ENCODE results near the gene ARHGAP29.

ARHGAP29 gene

DNA sequence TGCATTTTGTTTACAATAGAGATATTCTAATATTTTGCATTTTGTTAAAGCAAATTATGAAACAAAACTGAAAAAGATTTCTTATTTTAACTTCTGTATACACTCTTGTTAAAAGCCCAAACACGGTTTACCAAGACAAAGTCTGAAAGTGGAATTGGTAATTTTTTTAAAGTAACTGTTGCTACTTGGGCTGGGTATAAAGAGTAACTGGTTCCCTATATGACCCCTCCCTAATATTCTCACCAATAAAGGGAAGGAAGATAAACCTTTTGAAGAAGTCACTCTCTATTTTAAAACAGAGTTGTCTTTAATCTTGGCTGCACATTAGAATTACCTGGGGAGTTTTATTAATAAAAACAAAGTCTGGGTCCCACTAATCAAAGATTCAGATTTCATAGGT is 27.4 kb downstream of the ARHGAP29 start:
- TF ChIP-seq, protein P1, sequence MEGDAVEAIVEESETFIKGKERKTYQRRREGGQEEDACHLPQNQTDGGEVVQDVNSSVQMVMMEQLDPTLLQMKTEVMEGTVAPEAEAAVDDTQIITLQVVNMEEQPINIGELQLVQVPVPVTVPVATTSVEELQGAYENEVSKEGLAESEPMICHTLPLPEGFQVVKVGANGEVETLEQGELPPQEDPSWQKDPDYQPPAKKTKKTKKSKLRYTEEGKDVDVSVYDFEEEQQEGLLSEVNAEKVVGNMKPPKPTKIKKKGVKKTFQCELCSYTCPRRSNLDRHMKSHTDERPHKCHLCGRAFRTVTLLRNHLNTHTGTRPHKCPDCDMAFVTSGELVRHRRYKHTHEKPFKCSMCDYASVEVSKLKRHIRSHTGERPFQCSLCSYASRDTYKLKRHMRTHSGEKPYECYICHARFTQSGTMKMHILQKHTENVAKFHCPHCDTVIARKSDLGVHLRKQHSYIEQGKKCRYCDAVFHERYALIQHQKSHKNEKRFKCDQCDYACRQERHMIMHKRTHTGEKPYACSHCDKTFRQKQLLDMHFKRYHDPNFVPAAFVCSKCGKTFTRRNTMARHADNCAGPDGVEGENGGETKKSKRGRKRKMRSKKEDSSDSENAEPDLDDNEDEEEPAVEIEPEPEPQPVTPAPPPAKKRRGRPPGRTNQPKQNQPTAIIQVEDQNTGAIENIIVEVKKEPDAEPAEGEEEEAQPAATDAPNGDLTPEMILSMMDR (IDR thresholded peaks at IDR 0.05), result no peak
- Mint-ChIP-seq H3K36me3 (ENCODE audit: low read depth) (peaks cover 20% of the 10 kb centered on the region), H3K4me3 (no peak overlapping the region), H3K9me3 (peaks cover 8% of the 10 kb centered on the region), H3K27me3 (ENCODE audit: low read depth, poor library complexity) (no peaks in the 10 kb centered on the region), H3K27ac (no peak overlapping the region), H3K4me1 (no peaks in the 10 kb centered on the region)
- DNase-seq, result no peak

DNA sequence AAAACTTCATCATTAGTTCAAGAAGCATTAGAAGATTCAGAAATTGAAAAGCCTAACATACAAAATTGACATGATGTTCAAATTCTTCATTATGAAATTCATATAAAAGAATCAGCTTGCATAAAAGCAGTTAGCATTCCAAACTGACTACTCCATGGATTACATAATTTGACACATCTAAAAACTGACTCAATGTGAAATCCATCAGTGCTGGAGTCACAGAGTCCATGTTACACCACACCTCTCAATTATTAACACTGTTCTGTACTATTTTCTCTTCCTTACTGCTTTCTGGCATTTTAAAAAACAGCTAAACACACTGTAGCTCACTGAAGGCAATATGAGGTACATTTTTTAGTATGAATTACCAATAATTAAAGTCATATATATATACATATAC is 28.0 kb downstream of the ARHGAP29 start:
- no peak overlapping the region for H3K27ac Mint-ChIP-seq
- H3K4me1 Mint-ChIP-seq, result no peaks in the 10 kb centered on the region
- no peak overlapping the region for H3K4me3 Mint-ChIP-seq
- TF ChIP-seq, protein P1 (IDR thresholded peaks at IDR 0.05), result no peak
- DNase-seq, result no peak
- H3K27me3 Mint-ChIP-seq (ENCODE audit: low read depth, poor library complexity), result no peaks in the 10 kb centered on the region
- peaks cover 8% of the 10 kb centered on the region for H3K9me3 Mint-ChIP-seq
- H3K36me3 Mint-ChIP-seq (ENCODE audit: low read depth), result peaks cover 20% of the 10 kb centered on the region

DNA sequence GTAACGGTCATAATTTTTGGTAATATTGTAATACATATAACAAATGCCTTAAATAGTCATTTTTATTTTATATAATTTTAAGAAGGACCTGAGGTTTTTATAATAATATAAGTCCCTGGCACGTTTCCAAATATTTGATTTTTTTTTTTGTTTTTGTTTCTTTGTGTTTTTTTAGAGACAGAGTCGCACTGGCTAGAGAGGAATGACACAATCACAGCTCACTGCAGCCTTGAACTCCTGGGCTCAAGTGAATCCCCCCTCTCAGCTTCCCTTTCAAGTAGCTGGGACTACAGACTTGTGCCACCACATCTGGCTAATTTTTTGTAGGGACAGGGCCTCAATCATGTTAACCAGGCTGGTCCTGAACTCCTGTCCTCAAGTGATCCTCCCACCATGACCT is 29.7 kb downstream of the ARHGAP29 start:
- H3K9me3 Mint-ChIP-seq, result peaks cover 8% of the 10 kb centered on the region
- TF ChIP-seq, protein P1 (IDR thresholded peaks at IDR 0.05), result no peak
- H3K36me3 Mint-ChIP-seq (ENCODE audit: low read depth), result peaks cover 20% of the 10 kb centered on the region
- H3K4me1 Mint-ChIP-seq, result no peaks in the 10 kb centered on the region
- no peaks in the 10 kb centered on the region for H3K27me3 Mint-ChIP-seq (ENCODE audit: low read depth, poor library complexity)
- H3K4me3 Mint-ChIP-seq, result no peak overlapping the region
- H3K27ac Mint-ChIP-seq, result no peak overlapping the region
- DNase-seq, result no peak

DNA sequence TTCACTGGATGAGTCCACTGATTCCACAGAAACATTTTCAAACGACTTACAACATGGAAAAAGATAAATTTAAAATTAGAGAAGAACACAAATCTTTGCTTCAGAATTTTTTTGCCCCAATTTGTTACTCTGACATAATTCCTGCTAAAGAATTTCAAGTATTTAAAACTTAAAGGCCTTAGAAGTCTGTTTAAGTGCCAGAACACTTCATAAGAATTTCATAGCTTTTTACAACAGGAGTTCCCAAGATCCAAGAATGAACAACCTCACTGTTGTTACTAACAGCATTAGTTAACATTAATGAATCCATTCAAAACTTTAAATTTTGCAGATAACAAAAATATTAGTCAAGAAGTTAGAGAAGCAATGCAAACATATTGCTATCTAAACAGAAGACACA is 31.7 kb downstream of the ARHGAP29 start:
- H3K27me3 Mint-ChIP-seq (ENCODE audit: low read depth, poor library complexity), result no peaks in the 10 kb centered on the region
- no peak for DNase-seq
- TF ChIP-seq, protein P1 (IDR thresholded peaks at IDR 0.05), result no peak
- H3K36me3 Mint-ChIP-seq (ENCODE audit: low read depth), result peaks cover 30% of the 10 kb centered on the region
- H3K4me3 Mint-ChIP-seq, result no peak overlapping the region
- peaks cover 8% of the 10 kb centered on the region for H3K9me3 Mint-ChIP-seq
- H3K27ac Mint-ChIP-seq, result no peak overlapping the region
- no peaks in the 10 kb centered on the region for H3K4me1 Mint-ChIP-seq

DNA sequence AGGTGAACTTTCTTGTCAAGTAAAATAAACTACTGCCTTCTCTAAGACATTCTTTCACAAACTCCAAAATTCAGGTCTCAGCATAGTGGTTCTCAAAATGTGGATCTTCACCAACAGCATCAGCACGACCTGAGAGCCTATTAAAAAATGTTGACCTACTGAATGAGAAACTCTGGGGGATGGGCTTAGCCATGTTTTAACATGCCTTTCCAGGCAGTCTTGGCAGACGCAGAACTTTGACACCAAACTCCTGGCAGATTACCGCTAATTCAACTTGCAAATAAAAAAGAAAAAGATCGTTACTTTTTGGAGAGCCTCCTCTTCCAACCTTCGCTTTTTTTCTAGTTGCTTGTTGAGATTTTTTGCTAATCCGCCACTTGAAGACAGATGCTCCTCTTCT is 35.1 kb downstream of the ARHGAP29 start:
- Mint-ChIP-seq H3K27ac (no peak overlapping the region), H3K27me3 (ENCODE audit: low read depth, poor library complexity) (no peaks in the 10 kb centered on the region), H3K4me1 (no peaks in the 10 kb centered on the region), H3K9me3 (no peaks in the 10 kb centered on the region), H3K36me3 (ENCODE audit: low read depth) (peaks cover 15% of the 10 kb centered on the region), H3K4me3 (no peak overlapping the region)
- TF ChIP-seq, protein P1 (IDR thresholded peaks at IDR 0.05), result no peak
- DNase-seq, result no peak

DNA sequence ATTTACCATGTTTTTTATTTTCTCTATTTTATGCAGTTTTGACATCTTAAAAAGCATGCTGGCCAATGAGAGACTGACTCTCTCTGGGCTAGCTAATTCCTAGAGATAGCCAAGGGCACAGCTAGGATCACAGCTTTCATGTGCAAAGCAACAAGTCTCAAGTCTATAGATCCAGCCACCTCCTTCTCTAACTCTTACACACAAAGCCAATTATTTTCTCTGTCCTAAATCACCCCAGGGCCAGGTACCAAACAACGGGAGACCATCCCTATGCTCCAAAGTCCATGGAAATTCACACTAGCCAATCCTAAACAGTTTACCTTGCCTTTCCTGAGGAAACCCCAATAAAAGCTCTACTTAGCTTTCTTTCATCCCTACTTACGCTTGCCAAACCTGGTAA is 38.0 kb downstream of the ARHGAP29 start:
- no peak overlapping the region for H3K4me3 Mint-ChIP-seq
- no peaks in the 10 kb centered on the region for H3K9me3 Mint-ChIP-seq
- peaks cover 15% of the 10 kb centered on the region for H3K36me3 Mint-ChIP-seq (ENCODE audit: low read depth)
- no peaks in the 10 kb centered on the region for H3K4me1 Mint-ChIP-seq
- no peak for DNase-seq
- H3K27ac Mint-ChIP-seq, result no peak overlapping the region
- TF ChIP-seq, protein P1 (IDR thresholded peaks at IDR 0.05), result no peak
- no peaks in the 10 kb centered on the region for H3K27me3 Mint-ChIP-seq (ENCODE audit: low read depth, poor library complexity)
